HG02623 (cell line): ENCODE results near the gene AGAP1.

ENCODE experiments used
- ATAC-seq: cut with Tn5 transposase; IDR thresholded peaks from one replicate; pipeline ENCODE4 v1.9.1; 2021; ENCODE audit warnings: moderate library complexity; ENCODE audit not compliant: unreplicated experiment

Gene AGAP1

GRCh38 chr2:235486729-235487128 lies 7.1 kb upstream of the AGAP1 start:
- ATAC-seq: no peak

DNA sequence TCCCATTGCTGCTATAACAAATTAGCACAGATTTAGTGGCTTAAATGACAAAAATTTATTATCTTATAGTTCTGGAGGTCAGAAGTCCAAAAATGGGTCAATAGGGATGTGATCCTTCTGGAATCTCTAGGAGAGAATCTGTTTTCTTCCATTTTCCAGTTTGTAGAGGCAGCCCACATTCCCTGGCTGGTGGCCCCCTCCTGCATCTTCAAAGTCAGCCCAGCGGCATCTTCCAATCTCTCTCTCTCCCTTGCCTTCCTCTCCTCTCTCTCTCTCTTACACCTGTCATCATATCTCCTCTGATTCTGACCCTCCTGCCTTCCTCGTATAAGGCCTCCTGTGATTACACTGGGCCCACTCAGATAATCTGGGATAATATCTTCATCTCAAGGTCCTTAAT lies 3.9 kb upstream of the AGAP1 start:
- ATAC-seq: no peak

DNA sequence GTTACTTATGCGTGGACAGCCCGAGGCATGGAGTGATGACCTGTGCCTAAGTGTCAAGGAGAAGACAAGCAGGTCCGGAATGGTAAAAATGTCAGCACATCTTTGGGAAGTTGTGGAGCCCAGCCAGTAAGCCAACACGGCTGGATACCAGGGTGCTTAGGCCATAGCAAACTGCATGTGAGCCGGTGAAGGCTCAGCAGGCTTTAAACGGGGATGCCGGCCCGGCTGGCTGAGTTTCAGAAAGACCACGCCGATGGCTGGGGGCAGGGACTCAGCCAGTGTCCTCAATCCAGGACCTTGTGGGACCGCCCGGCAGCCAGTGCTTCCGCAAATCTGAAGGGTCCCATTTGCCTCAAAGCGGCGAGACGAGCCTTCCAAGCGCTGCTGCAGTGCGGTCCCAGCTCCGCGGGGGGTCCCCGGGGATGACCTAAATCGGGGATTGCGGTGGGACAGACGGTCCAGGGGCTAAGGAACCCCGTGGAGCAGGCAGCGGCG lies 946 bp upstream of the AGAP1 start:
- no peak for ATAC-seq

DNA sequence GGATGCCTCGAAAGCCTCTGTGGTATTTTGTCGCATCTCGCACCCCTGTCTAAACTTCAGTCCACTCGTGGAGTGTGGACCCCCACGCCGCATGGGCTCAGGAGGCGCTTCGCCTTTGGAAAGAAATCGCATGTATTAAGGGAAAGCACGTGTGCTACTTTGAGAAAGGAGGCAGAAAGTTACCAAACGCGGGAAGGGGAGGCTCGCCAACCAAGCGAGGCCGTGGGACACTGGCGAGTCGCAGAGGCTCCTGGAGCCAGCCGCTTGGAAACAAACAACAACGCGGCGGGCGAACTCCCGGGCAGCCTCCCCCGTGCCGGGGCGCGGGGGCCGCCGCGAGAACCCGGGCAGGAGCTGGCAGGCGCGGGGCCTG lies 455 bp upstream of the AGAP1 start:
- no peak for ATAC-seq

DNA sequence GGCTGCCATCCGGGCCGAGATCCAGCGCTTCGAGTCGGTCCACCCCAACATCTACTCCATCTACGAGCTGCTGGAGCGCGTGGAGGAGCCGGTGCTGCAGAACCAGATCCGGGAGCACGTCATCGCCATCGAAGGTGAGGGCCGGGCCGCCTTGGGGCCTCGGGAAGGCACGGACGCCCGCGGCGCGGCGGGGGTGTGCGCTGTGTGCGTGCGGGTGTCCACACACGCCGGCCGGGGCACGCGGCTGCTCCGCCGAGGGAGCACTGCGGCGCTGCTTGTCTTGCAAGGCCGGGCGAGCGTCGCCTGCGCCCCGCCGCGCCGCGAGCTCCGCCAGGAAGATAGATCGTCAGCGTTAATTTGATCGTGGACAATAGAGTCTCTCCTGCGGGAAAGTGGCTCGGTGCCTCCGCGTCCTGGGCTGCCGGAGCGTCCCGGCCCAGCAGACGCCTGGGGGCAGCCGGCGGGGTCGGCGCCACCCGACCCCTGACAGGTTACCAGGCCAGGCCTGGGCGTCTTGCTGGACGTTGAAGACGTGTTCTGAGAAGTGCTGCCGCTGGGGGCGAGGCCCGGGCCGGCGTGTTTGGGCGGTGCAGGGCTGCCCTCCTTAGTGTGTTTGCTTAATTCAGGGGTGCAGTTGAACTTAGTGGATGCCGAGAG lies 1.0 kb downstream of the AGAP1 start:
- ATAC-seq: no peak

DNA sequence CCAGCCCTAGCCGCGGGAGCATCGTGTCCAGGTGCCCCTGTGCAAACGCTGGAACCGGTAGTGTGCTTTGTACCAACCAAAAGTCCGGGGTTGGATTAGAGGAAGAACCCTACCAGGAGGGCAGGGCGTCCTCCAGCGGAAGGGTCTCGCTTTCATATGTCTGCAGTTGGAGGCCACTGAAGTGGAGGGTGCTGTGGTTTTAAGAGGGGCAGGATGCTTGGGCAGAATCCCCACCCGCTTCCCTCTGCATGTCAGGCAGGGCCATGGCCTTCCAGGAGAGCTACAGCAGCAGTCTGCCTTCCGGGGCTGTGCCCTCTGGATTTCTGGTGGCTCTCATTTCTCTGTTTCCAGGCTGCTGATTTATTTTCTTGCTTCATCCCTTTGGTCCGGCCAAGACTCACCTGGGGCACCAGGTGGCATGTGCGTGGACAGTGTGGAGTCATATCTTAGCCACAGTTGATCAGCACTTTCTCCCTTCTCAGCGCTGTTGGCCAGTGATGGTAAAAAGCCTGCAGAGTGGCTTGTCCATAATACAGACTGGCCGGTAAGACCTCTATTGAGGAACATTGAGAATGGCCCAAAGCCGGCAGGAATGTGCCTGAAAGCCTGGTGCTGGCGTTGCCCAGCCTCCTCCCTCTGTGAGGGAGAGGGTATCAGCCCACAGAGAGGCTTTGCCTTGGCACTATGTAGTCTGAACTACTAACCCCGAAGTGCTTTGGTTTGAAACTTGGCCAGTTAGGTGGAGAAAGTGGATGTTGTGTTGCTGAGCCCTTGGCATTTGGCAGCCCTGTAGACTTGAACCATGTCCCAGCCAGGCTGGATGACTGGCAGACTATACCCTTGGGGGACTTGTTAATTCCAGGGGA lies 1.8 kb downstream of the AGAP1 start:
- no peak for ATAC-seq

GRCh38 chr2:235496239-235496621 lies 2.4 kb downstream of the AGAP1 start:
- no peak for ATAC-seq

DNA sequence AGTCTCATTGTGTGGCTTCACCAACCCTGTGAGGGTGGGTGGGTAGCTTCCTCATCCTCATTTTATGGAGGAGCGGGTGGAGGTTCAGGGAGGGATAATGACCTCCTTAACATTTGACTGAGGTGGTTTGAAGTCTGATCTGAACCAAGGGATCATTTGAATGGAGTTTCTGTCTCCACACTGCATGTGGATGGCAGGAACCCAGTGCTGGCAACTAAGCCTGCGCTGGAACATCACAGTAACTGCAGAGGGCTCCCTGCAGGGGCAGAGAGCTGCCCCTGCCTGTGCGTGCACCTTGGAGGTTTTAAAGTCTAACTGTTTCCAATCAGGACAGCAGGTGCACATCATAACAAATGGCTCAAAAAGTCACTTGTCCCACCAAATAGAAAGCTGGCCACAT lies 3.3 kb downstream of the AGAP1 start:
- ATAC-seq: no peak

- no peak for ATAC-seq
Measured at GRCh38 chr2:235498541-235498940, 4.7 kb downstream of the AGAP1 start.

- no peak for ATAC-seq
Measured at GRCh38 chr2:235498946-235499812, 5.3 kb downstream of the AGAP1 start.

- ATAC-seq: no peak
Measured at GRCh38 chr2:235500110-235500760, 6.4 kb downstream of the AGAP1 start.

GRCh38 chr2:235500761-235501672 lies 7.2 kb downstream of the AGAP1 start:
- ATAC-seq: no peak

DNA sequence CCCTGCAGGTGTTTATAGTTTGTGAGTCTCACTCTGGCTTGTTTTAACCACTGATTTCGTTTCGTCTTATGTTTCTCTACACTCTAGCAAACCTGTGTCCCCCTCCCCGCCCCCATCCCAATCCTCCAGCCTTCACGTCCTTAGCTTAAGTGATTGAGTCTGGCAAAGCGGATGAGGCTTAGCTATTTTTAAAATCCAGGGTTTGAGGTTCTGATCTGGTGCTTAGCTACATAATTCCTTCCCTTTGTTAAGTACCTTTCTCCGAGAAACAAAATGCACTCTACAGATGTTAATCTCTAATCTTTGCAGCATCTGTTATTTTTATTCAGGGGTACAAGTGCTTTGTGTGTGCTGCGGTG lies 7.8 kb downstream of the AGAP1 start:
- no peak for ATAC-seq

DNA sequence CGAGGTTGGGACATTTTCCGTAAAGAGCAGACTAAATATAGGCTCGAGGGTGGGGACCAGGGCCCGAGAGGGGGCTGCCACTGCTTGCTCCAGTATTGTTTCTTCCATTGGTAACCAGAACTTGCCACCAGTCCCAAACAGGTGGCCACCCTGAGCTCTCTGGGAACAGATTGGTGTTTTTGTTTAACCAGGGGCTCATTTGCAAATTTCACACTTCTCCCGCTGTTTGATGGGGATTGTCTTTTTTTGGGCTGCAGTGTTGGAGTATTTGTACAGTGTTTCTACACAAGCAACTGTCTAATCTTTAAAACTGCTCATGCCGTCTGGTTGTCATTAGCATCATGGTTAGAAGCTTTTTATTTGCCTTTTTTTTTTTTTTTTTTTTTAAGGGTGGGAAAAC lies 8.5 kb downstream of the AGAP1 start:
- ATAC-seq: no peak

- ATAC-seq: no peak
Measured at GRCh38 chr2:235504441-235505180, 10.8 kb downstream of the AGAP1 start.

DNA sequence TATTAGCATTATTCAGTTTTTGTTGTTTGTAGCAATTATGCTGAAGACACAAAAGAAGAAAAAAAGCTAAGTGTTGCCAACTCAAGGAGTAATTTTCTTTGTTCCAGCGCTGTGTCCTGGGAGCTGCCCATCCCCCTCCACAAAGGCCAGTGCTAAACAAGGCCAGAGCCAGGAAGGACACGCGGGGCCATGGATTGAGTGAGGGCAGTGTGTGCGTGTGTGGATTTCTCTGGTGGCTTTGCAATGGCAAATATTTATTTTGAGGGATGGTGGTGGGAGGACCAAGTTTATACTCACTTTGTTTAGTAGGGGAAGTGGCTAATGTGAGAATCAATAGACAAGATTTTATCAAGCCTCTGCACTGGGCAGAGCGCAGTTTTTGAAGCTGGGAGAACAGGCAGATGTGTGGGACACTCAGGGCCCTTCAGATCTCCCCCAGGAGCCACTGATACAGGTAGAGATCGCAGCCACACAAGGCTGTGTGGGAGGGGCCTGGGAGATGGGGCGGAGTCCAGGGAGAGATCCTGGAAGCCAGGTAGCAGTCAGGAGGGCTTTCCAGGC lies 11.4 kb downstream of the AGAP1 start:
- ATAC-seq: no peak

- no peak for ATAC-seq
Measured at GRCh38 chr2:235506291-235506996, 12.6 kb downstream of the AGAP1 start.

DNA sequence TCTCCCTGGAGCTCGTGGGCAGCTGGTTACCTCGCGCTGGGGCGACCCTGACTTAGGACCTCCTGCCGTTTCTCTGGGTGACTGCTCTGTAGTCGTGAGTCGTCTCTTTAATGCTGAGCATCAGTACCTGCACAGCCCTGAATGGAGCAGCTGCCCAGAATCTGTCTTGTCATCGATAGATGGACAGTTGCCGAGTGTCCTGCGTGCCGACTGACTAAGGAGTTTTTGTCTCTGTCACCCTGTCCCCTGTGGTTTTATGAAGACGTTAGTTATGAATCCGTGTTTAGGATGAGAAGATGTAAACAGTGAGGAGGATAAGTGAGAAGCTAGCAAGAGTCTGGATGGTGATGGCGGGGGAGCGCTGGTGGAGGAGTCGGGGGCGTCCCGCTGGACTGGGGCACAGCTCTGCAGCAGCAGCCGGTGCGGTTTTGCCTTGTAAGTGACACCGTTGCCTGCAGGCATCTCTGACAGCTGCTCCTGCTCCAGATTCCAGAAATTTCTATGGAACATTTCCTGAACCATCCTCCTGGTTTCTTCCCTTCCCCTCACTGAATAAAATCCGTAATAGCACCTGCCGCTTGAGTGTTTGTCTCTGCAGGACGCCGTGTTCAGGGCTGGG lies 13.3 kb downstream of the AGAP1 start:
- ATAC-seq: no peak
